Brain microvascular endothelial cell (primary cell): ENCODE data around the gene PHTF2.
A peak's percentile ranks its signal among the peaks of the same experiment; 100 is the strongest.

Source experiments
- DNase-seq: peaks from one replicate; pipeline ENCODE4 v3.0.0-alpha.2; 2020
- H3K27ac ChIP-seq: fragments of 250-450 bp; sonication (Bioruptor Pico); 2 replicates; pipeline ENCODE4 v1.5.1; 2020; ENCODE audit warnings: mild to moderate bottlenecking, moderate library complexity
- H3K27me3 ChIP-seq: fragments of 250-450 bp; sonication (Bioruptor Pico); replicated peaks from 2 replicates; pipeline ENCODE4 v1.5.1; 2020; ENCODE audit warnings: mild to moderate bottlenecking
- H3K36me3 ChIP-seq: fragments of 250-450 bp; sonication (Bioruptor Pico); replicated peaks from 2 replicates; pipeline ENCODE4 v1.5.1; 2020; ENCODE audit warnings: mild to moderate bottlenecking
- H3K4me3 ChIP-seq: 2 replicates; pipeline ENCODE4 v1.5.1; 2011; ENCODE audit warnings: low read depth, mild to moderate bottlenecking, control low read depth, low read length, moderate library complexity
- CTCF ChIP-seq: IDR thresholded peaks from 2 replicates; pipeline ENCODE4 v1.5.1; 2011; ENCODE audit warnings: low read depth, mild to moderate bottlenecking, moderate library complexity, low read length, control low read depth, inconsistent platforms; ENCODE audit errors: missing control alignments
- in situ Hi-C: cut with HindIII; loops from 2 replicates; pipeline ENCODE4 v1.10.0; 2017; ENCODE audit warnings: low sequenced_read_pairs, low pct_ligation_motif_present

PHTF2 gene

GRCh38 chr7:77798394-77799077, at the start of gene PHTF2, which contains the start of gene TMEM60:
TSS of gene PHTF2 (plus strand) at chr7:77798773.
TSS of gene TMEM60 (minus strand) at chr7:77798434. CDS start at chr7:77794373, 4,061 bp downstream.
- in situ Hi-C loops, result no loop called here
- TF ChIP-seq CTCF, result peak; percentile 69
- Histone ChIP-seq H3K27ac (peak within 1 kb of the TSS; percentile 71), H3K27me3 (no peaks in the 10 kb centered on the region), H3K4me3 (peak within 1 kb of the TSS; percentile 97), H3K36me3 (no peaks in the 10 kb centered on the region)
- peak; percentile 100 for DNase-seq

- no peaks in the 10 kb centered on the region for H3K36me3 ChIP-seq
- no peak overlapping the region for H3K27ac ChIP-seq
- no peak for DNase-seq
- in situ Hi-C loops, result loop anchor here (25.0 kb wide), 1 partner anchor 90 kb away; no protein-coding TSS in a partner anchor
- no peak overlapping the region for H3K4me3 ChIP-seq
- H3K27me3 ChIP-seq, result no peaks in the 10 kb centered on the region
- TF ChIP-seq CTCF, result no peak
These were observed 46.6 kb upstream of the PHTF2 start for GRCh38 chr7:77752016-77752415.

DNA sequence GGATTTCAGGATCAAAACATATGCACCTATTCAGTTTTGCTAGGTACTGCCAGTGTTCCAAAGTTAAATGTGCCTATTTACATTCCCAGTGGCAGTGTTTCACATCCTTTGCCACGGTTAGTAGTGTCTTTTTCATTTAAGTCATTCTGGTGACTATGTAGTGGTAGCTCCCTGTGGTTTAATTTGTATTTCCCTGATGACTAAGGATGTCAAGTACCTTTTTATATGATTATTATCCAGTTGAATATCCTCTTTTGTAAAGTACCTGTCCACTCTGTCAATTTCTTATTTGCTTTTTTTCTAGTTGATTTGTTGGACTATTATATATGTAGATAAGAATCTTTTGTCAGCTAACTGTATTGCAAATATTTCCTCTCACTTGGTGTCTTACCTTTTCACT, 45.4 kb upstream of the PHTF2 start:
- H3K4me3 ChIP-seq, result no peak overlapping the region
- no peak for DNase-seq
- no peak for TF ChIP-seq CTCF
- H3K27me3 ChIP-seq, result no peaks in the 10 kb centered on the region
- in situ Hi-C loops, result loop anchor here (25.0 kb wide), 1 partner anchor 91 kb away; no protein-coding TSS in a partner anchor
- H3K36me3 ChIP-seq, result no peaks in the 10 kb centered on the region
- no peak overlapping the region for H3K27ac ChIP-seq

DNA sequence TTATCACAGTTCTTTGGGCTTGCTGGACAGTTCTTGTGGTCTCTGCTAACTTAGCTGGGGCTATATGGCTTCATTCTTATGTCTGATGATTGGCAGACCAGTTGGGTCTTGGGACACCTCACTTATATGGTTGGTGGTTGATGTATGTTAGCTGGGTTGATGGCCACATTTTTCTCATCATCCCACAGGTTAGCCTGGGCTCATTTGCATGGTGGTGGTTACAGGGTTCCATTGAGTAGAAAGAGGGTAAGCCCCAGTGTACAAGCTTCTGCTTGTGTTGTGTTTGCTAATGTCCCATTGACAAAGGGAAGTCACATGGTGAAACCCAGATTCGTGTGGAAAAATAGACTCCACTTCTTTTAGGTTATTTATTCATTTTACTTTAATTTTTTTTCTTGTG, 41.0 kb upstream of the PHTF2 start:
- in situ Hi-C loops, result loop anchor here (25.0 kb wide), 1 partner anchor 95 kb away; no protein-coding TSS in a partner anchor
- H3K27me3 ChIP-seq, result no peaks in the 10 kb centered on the region
- DNase-seq, result no peak
- no peak overlapping the region for H3K4me3 ChIP-seq
- no peaks in the 10 kb centered on the region for H3K36me3 ChIP-seq
- H3K27ac ChIP-seq, result no peak overlapping the region
- TF ChIP-seq CTCF, result no peak

- Histone ChIP-seq H3K27ac (no peak overlapping the region), H3K4me3 (no peak overlapping the region), H3K27me3 (no peaks in the 10 kb centered on the region), H3K36me3 (no peaks in the 10 kb centered on the region)
- in situ Hi-C loops, result loop anchor here (25.0 kb wide), 1 partner anchor 97 kb away; no protein-coding TSS in a partner anchor
- peak; percentile 81 for DNase-seq
- peak; percentile 74 for TF ChIP-seq CTCF
These were observed 39.2 kb upstream of the PHTF2 start for GRCh38 chr7:77759294-77759889.
